Measurements from ENCODE around the gene TRAPPC1.

DNA sequence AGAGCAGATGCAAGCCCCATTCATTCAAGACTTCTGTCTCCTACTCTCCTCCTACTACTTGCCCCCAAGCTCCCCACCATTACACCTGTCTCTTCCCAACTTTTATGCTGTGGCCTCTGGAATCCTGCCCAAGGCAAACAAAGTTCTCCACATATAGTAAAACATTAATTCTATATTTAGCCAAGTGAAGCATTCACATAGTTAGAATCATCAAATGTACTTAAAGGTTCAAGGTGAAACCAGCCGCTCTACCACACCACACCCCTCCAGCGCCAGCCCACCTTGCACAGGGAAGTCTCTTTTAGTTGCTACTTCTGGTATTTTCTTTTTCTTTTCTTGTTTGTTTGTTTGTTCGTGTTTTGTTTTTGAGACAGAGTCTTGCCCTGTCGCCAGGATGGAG, 45.3 kb upstream of the TRAPPC1 start:
- TF ChIP-seq, protein P1, sequence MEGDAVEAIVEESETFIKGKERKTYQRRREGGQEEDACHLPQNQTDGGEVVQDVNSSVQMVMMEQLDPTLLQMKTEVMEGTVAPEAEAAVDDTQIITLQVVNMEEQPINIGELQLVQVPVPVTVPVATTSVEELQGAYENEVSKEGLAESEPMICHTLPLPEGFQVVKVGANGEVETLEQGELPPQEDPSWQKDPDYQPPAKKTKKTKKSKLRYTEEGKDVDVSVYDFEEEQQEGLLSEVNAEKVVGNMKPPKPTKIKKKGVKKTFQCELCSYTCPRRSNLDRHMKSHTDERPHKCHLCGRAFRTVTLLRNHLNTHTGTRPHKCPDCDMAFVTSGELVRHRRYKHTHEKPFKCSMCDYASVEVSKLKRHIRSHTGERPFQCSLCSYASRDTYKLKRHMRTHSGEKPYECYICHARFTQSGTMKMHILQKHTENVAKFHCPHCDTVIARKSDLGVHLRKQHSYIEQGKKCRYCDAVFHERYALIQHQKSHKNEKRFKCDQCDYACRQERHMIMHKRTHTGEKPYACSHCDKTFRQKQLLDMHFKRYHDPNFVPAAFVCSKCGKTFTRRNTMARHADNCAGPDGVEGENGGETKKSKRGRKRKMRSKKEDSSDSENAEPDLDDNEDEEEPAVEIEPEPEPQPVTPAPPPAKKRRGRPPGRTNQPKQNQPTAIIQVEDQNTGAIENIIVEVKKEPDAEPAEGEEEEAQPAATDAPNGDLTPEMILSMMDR (IDR thresholded peaks at IDR 0.05), result no peak
- no peak for TF ChIP-seq POLR2A (IDR thresholded peaks at IDR 0.05)

Data from Peyer's patch (tissue), 4 donors.